Prostate gland (tissue), 2 donors: ENCODE measurements around the gene STAT3.

ENCODE experiments used
- POLR2AphosphoS5 ChIP-seq: sonication (generic); formaldehyde crosslinking; IDR thresholded peaks from one replicate; pipeline ENCODE4 v1.6.1; 2017; ENCODE audit warnings: antibody characterized with exemption
- TF ChIP-seq, protein P1 (sequence below), 4 experiments: fragments of 200-600 bp in 2 of 4; fragments of 450-650 bp in 2 of 4; sonication (generic) in 2 of 4; IDR thresholded peaks; 1 replicate in 3 of 4; 2 replicates in 1 of 4; pipeline ENCODE4 v1.5.1; 2016 to 2019; ENCODE audit warnings: antibody characterized with exemption in 4 of 4, mild to moderate bottlenecking in 2 of 4, moderate library complexity in 2 of 4

- TF ChIP-seq, protein P1, sequence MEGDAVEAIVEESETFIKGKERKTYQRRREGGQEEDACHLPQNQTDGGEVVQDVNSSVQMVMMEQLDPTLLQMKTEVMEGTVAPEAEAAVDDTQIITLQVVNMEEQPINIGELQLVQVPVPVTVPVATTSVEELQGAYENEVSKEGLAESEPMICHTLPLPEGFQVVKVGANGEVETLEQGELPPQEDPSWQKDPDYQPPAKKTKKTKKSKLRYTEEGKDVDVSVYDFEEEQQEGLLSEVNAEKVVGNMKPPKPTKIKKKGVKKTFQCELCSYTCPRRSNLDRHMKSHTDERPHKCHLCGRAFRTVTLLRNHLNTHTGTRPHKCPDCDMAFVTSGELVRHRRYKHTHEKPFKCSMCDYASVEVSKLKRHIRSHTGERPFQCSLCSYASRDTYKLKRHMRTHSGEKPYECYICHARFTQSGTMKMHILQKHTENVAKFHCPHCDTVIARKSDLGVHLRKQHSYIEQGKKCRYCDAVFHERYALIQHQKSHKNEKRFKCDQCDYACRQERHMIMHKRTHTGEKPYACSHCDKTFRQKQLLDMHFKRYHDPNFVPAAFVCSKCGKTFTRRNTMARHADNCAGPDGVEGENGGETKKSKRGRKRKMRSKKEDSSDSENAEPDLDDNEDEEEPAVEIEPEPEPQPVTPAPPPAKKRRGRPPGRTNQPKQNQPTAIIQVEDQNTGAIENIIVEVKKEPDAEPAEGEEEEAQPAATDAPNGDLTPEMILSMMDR (IDR thresholded peaks at IDR 0.05) = no peak
- no peak for TF ChIP-seq POLR2AphosphoS5
Observed at GRCh38 chr17:42317266-42317845, 70.9 kb downstream of the STAT3 start.
